ENCODE results near the gene TPRX1.
"Not testable (repeated sequence)": the region's sequence is repeated elsewhere in the genome, so short reads cannot be mapped to it uniquely, and the experiment has no call there.

The TPRX1 gene

DNA sequence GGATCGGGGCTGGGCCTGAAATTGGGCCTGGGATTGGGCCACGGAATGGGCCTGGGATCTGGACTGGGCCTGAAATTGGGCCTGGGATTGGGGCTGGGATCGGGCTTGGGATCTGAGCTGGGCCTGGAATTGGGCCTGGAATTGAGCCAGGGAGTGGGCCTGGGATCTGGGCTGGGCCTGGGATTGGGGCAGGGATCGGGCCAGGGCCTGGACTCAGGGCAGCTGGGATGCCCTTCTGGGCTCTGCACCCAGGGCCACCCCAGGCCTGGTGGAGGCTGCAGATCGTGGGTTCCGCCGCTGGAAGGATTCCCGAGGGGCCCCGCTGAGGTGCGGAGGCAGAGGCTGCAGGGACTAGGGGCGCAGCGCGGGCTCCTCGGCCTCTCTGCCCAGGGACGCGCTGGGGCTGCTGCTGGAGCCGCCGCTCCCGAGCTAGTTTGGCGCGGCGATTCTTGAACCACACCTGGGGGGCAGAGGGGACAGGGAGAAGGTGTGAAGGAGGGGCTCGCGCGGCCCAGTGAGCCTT, 1.8 kb downstream of the TPRX1 start:
- DNase-seq (ENCODE audit: low read depth in 2 of 2), result no peak

DNA sequence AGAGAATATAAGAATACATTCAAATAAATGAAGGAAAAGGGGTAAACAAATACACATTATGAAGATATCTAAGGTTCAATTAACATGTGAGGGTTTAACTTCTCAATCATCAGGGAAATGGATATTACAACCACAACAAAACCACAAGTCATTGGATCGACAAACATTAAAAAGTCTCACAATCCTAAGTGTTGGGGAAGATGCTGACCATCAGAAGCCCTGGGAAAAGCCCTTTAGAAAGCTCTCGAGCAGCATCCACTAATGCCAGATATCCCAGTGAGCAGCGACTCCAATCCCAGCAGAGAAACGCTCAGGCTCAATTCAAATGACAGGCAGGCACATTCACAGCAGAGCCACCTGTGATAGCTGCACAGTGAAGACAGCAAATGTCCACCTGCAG, 3.1 kb downstream of the TPRX1 start:
- DNase-seq (ENCODE audit: low read depth in 2 of 2), result no peak

DNA sequence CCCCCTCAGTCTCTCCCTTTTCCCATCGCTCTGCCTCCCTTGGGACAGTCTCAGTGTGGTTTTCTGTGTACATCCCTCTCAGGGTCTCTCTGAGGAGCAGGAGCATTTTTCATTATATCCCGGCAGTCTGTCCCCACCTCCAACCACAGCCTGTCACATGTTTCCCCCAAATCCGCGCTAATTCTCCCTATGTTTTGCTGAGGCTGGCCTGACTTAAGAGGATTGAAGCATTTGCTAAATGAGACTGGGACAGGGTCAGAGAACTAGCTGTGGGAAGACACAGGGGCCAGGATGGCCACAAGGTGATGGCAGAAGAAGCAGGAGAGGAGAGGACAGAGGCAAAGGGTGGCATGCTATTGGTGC, 5.5 kb downstream of the TPRX1 start:
- no peak for DNase-seq (ENCODE audit: low read depth in 2 of 2)

DNA sequence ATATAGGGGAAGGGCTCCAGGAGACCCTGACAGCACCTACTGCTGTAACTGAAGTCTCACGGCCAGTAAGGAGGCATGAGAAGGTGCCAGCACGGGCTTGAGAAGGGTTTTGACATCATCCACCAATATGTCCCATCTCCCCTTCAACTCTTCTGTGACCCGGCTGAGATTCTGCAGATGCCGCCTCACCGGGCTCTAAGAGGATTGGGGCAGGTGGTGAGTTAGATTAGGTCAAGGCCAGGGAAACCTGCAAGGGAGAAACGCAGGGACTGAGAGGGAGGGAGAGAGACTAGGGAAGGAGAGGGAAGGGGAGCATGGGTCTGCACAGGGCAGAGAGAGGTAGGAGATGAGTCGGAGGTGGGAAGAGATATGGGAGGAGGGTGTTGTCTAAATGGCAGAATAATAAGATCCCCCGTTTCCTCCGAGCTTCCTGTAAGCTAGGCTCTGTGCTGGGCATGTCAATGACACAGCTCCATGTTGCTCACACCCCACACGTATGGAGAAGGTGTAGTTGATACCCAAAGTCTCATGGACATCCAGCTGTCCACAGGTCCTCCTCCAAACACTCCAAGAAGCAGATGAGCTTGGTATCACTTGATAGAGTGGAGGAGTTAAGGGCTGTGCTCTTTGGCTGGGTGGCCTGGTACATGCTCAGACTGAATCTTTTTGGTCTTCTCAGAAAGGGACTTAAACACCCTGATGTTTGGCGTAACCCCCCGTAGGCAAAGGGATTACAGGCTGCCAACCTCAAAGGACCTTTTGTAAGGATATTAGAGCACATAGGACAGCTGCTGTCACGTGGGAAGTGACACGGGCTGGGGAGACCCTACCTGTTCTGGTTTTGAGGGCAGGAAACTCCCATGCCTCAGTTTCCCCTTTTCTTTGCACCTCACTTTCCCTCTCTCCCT, 6.1 kb downstream of the TPRX1 start:
- no peak for DNase-seq (ENCODE audit: low read depth in 2 of 2)

DNA sequence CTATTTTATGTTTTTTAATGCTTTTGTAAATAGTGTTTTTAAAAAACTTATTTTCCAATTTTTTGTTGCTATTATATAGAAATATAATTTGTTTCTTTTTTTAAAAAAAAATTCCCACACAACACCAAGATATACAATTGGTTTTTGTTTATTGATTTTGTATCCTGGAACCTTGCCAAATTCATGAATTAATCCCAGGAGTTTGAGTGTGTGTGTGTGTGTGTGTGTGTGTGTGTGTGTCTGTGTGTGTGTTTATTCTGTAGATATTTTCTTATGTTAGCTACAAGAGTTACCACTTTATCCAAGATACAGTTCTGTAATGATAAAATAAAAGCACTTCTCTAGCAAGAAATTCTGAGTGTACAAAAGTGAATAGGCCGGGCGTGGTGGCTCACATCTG, 7.6 kb downstream of the TPRX1 start:
- DNase-seq (ENCODE audit: low read depth in 2 of 2), result no peak

DNA sequence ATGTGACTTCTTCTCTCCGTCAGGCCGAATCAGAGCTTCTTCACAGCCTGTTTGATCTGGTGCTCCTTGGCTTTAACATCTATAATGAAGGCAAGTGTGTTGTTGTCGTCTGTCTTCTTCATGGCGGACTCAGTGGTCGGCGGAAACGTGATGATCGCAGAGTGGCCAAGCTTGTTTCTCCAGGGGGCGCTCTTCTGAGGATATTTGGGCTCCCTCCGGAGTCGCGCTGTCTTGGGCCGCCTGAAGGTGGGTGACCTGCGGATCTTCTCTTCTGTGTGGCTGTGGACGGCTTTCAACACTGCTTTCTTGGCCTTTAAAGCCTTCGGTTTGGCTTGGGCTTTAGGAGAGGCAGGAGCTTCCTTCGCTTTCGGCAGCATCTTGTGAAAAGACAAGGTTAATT, 9.8 kb downstream of the TPRX1 start:
- no peak for DNase-seq (ENCODE audit: low read depth in 2 of 2)

DNA sequence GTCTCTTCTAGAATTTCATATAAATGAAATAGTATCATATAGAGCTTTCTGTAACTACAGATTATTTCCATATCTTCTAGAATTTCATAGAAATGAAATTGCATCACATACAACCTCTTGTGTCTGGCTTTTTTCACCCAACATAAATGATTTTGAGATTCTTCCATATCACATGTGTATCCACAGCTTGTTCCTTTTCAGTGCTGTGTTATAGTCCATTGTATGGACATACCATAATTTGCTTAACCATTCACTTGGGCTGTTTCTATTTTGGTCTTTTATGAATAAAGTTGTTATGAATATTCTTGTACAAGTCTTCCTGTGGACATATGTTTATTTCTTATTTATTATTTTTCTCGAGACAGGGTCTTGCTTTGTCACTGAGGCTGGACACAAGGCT, 11.7 kb downstream of the TPRX1 start:
- no peak for DNase-seq (ENCODE audit: low read depth in 2 of 2)

DNA sequence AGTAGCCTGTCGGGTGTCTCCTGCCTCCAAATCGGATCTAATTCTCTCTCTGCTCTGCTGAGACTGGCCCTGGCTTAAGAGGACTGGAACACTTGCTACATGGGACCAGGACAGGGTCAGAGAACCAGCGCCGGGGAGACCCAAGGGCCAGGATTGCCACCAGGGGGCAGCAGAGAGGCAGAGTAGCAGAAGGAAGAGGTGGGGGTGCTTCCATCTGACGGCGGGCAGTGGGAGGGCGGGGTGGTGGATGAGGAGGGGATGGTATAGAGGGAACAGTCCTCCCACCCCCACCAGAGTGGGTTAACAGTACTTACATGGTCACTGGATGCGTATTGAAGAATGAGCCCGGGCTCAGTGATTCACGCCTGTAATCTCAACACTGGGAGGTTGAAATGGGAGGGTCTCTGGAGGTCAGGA, 13.9 kb downstream of the TPRX1 start:
- DNase-seq (ENCODE audit: low read depth in 2 of 2), result peak; percentile 86 to 90

DNA sequence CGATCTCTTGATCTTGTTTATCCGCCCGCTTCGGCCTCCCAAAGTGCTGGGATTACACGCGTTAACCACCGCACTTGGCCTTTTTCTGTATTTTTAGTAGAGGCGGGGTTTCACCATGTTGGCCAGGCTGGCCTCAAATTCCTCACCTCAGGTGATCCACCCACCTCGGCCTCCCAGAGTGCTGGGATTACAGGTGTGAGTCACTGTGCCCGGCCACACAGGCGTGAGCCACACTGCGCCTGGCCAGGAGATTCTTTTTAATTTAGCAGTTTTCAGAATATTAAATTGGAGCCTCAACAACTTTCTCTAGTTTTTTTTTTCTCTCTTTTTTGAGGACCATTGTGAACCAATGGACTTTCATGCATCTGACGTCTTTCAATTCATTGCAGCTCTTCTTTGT, 14.5 kb downstream of the TPRX1 start:
- DNase-seq (ENCODE audit: low read depth in 2 of 2), result not testable (repeated sequence)

DNA sequence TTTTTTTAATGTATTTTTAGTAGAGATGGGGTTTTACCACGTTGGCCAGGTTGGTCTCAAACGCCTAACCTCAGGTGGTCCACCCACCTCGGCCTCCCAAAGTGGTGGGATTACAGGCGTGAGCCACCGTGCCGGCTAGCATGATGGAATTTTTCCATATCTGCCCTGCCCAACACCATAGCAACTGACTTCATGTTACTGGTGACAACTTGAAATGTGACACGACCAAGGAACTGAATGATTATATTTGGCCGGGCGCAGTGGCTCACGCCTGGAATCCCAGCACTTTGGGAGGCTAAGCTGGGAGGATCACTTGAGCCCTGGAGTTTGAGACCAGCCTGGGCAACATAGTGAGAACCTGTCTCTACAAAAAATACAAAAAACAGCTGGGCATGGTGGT, 17.0 kb downstream of the TPRX1 start:
- DNase-seq (ENCODE audit: low read depth in 2 of 2), result not testable (repeated sequence)

DNA sequence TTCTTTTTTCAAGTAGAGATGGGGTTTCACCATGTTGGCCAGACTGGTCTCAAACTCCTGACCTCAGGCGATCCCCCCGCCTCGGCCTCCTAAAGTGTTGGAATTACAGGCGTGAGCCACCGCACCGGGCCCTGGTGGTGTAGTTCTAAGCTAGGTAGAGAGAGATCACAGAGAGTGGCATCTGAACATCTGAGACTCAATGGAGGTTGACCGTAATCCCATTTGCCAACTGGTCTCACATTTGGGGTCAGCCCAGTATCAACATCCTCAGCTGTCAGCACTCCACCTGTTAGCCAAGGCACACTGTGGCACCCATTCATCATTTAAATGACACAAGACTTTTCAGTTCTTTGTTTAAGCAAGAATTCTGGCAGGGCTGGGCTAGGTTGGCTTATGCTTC, 17.8 kb downstream of the TPRX1 start:
- no peak for DNase-seq (ENCODE audit: low read depth in 2 of 2)

DNA sequence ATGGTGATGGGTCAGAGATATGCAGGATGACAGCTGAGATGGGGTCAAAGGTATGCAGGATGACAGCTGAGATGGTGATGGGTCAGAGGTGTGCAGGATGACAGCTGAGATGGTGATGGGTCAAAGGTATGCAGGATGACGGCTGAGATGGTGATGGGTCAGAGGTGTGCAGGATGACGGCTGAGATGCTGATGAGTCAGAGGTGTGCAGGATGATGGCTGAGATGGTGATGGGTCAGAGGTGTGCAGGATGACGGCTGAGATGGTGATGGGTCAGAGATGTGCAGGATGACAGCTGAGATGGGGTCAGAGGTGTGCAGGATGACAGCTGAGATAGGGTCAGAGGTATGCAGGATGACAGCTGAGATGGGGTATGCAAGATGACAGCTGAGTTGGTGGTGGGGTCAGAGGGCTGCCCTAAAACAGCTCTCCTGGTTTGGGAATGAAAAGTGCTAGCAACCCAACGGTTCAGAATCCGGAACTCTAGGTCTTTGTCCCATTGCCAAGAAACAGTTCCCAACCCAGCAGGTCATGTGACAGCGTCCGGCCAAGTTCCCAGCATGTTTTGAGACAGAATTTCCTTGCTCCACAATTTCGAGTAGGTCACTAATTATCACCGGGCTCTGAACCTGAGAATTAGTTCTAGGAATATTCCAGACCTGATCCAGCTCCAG, 22.6 kb downstream of the TPRX1 start:
- DNase-seq (ENCODE audit: low read depth in 2 of 2), result no peak

DNA sequence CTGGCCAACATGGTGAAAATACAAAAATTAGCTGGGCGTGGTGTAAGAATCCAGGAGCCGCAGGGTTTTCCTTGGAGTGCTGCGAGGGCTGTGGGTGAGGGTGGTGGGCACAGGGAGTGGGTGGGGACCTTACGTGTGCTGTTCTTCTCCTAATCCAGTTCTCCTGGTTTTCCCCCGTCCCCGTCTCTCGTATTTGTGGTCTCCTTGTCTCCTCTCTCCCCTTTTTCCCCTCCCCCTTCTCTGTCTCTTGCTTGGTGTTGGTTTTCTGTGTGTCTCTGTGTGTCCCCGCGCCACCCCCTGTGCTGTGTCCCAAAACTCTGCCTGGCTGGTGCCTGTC, 24.2 kb downstream of the TPRX1 start:
- DNase-seq (ENCODE audit: low read depth in 2 of 2), result no peak

DNA sequence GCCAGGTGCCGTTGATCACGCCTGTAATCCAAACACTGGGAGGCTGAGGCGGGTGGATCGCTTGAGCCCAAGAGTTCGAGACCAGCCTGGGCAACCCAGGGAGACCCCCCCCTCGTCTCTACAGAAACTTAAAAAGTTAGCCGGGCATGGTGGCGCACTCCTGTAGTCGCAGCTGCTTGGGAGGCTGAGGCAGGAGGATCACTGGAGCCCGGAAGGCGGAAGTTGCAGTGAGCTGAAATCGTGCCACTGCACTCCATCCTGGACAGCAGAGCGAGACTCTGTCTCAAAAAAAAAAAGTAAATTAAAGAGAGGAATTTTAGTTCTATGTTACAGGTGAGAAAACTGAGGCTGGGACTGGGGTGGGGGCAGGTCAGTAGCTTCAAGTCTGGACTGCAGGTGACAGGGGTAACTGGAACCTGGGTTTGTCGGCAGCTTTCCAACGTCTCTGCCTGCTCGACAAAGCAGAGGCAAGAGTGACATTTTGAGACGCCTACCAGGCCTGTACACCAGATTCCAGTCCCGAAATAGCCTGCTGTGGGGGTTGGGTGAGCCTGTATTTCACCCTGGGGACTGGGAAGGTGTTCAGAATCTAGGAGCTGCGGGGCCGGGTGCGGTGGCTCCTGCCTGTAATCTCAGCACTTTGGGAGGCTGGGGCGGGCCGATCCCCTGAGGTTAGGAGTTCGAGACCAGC, 24.7 kb downstream of the TPRX1 start:
- no peak for DNase-seq (ENCODE audit: low read depth in 2 of 2)

DNA sequence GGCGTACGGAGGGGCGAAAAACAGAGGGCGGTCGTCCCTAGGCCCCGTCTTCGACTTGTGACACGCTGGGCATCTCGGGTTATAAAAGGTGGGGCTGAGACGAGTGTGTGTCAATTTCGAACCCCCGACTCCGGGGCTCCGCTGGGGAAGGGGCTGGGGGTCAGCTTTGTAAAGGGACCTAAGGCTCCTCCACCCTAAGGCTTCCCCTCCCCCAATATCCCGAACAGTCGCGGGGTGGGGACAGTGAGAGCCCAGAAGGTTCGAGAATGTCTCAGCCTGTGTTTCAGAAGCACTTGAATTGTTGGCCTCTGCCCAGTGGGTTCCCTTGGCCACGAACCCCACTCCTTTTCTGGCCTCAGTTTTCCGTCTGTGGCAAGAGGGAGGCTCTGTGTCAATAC, 25.4 kb downstream of the TPRX1 start:
- DNase-seq (ENCODE audit: low read depth in 2 of 2), result no peak

DNA sequence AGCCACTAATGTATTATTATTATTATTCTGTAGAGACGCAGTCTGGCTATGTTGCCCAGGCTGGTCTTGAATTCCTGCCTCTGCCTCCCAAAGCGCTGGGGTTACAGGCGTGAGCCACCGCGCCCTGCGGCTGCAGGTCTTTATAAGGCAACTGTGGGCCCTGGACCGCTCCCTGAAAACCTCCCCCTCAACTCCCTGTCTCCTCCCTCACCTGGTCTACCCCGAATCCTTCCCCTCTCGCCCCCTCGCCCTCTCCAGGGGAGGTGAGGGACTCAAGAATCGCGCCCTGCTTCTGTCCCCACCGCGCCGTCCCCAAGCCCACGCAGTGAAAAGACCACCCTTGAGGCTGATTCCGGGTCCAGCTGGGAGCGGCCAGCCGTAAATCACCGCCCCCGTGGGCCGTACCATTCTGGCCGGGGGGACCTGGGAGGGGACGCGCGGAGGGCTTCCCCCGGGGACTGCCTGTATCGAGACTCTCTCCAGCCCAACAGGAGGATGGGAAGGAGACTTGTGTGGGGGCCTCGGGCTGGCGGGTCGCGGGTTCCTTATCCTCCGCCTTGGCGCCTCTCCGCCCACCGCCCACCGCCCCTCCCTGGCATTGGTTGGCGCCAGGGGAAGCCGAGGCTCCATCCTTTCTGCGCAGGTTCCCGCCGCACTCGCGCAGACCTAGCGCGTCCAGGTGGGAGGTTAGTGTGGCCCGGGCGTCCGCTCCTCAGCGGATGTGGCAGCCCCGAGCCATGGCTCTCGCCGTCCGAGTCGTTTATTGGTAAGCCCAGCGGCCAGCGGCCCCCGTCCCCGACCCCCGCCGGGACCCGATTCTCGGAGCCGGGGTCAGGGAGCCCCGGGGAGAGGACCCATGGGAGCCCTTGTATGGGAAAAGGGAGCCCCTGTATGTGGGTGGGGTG, 26.1 kb downstream of the TPRX1 start, which contains the start of gene SELENOW:
SELENOW (plus strand) TSS at position 655 of the 905 bp plus-strand sequence; CDS start at position 738, 83 bp downstream.
- peak; percentile 62 to 64 for DNase-seq (ENCODE audit: low read depth in 2 of 2)

DNA sequence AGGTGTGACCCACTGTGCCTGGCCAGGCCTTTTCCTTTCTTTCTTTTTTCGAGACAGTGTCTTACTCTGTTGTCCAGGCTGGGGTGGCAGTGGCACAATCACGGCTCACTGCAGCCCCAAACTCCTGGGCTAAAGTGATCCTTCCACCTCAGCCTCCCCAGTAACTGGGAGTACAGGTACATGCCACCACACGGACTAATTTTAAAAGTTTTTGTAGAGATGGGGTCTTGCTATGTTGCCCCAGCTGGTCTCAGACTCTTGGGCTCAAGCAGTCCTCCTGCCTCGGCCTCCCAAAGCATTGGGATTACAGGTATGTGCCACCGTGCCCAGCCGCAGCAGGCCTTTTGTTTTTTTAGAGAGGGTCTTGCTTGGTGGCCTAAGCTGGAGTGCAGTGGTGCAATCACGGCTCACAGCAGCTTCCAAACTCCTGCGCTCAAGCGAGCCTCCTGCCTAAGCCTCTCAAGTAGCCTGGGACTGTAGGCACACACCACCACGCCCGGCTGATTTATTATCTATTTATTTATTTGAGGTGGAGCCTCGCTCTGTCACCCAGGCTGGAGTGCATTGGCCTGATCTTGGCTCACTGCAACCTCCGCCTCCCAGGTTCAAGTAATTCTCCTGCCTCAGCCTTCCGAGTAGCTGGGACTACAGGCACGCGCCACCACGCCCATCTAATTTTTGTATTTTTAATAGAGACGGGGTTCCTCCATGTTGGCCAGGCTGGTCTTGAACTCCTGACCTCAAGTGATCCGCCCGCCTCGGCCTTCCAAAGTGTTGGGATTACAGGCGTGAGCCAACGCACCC, 26.9 kb downstream of the TPRX1 start:
- not testable (repeated sequence) for DNase-seq (ENCODE audit: low read depth in 2 of 2)

DNA sequence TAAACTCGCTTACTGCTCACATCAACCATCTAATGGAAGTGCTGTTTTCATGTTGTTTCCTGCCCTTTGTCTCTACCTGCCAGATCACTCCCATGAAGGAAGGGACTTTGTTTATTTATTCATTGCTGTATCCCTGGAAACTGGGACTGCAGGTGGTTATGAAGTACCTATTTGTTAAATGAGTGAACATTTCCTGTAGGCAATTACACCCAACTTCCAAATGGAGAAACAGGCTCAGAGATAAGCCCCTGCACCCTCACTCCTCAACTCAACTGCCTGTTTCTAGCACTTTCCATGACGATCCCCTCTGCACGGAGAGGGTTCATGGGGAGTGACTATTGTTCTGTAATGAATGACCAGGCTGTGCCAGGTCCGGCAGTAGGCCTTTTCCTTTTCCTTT, 27.8 kb downstream of the TPRX1 start:
- no peak for DNase-seq (ENCODE audit: low read depth in 2 of 2)

DNA sequence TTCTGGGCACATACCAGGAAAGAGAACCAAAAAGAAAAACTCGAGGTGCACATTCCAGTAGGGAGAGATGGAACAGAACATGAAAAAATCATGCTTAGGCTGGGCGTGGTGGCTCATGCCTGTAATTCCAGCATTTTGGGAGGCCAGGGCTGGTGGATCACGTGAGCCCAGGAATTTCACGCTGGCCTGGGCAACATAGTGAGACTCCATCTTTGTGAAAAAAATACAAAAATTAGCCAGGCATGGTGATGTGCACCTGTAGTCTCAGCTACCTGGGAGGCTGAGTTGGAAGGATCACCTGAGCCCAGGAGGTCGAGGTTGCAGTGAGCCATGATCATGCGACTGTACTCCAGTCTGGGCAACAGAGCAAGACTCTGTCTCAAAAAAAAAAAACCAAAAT, 33.1 kb downstream of the TPRX1 start:
- not testable (repeated sequence) for DNase-seq (ENCODE audit: low read depth in 2 of 2)

DNA sequence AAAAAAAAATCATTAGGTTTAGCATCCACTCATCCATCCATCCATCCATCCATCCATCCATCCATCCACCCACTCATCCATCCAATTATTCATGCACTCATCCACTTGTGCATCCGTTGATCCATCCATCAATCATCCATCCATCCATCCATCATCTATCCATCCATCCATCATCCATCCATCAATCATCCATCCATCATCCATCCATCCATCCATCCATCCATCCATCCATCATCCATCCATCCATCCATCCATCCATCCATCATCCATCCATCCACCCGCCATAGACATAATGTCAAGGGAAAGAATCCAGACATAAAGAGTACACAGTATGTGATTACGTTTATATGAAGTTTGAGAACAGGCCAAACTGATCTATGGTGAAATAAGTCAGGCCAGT, 34.8 kb downstream of the TPRX1 start:
- no peak for DNase-seq (ENCODE audit: low read depth in 2 of 2)

DNA sequence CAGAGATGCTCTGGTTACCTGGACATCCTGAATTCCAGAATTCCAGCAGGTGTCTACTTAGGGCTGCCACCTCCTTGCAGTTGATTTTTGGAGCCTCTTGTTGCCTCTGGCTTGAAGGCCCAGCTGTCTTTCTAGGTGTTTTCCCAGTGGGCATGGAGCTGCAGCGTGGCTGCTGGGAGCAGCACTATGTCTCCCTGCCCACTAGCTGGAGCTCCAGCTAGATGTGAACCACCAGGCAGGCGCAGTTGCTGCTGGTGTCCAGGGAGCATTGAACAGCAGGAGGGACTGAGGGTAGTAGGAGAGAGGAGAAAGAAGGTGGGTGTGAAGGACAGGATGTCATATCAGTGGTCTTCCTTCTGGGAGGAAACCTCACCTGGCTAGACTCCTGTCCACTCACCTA, 35.7 kb downstream of the TPRX1 start:
- DNase-seq (ENCODE audit: low read depth in 2 of 2), result no peak

All from activated CD4-positive, alpha-beta T cell treated with anti-CD3 and anti-CD28 coated beads for 24 hours (primary cell).